Endometrium (tissue), 2 donors: ENCODE measurements around the gene AKAP10.
"Not testable (repeated sequence)": the region's sequence is repeated elsewhere in the genome, so short reads cannot be mapped to it uniquely, and the experiment has no call there.

ENCODE experiments used
- FAIRE-seq: peaks from 2 replicates; lab custom pipeline; 2012; peaks lifted over from hg19 to GRCh38; lab: Jason Lieb, UNC
- donor health status: control.
- donor health status: control.

Gene AKAP10

DNA sequence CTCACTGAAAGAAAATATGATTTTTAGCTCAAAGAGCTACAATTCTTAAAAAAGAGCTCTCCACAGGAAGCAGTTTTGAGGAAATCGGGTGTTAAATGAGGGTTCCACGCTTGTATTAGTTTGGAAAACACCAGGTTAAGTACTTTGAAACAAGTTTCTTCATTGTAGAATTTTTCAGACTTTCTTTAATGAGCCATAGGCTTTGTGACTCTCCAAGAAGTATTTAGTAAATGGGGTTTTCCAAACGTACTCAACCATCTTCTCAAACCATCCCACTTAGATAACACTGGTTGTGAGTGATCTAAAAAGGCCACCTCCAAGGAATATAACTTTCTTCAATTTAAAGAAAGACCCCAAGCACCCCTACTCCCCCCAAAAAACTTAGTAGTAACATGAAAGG, 112.6 kb downstream of the AKAP10 start:
- no peak for FAIRE-seq

- FAIRE-seq = not testable (repeated sequence)
Measured at GRCh38 chr17:19860647-19861177, 116.9 kb downstream of the AKAP10 start.

DNA sequence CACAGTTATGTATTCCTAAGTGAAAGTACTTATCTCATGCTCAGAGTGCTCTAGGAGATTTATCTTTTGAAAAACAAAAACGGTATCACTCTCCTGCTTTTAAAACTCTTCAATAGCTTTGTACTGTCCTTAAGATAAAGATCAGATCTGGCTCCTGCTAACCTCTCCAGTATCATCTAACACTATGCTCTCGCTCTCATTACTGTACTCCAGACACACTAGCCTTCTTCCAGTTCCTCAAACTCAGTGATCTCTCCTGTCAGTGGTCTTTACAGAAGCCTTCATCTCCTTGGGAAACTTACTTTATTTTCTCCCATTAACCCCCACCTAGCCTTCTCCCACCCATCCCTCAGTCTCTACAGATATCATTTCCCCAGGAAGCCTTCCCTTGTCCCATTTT, 120.0 kb downstream of the AKAP10 start:
- FAIRE-seq = no peak
